Body of pancreas (tissue), 4 donors: ENCODE data around the gene CHPF2. TPM values are rescaled to one million over a fixed set of nuclear protein-coding genes. Genes with fewer than 3 reads are reported as not detected.

Source experiments
- ATAC-seq: fragments of 150-250 bp; one replicate; pipeline ENCODE4 v1.9.1; 2016
- DNase-seq, 4 donors: peaks; one replicate each; pipeline ENCODE4 v3.0.0-alpha.2; 2019
- H3K27ac ChIP-seq, 4 donors: fragments of 200-600 bp; sonication (generic); 1 replicate in 3 of 4; 2 replicates in 1 of 4; pipeline versions ENCODE4 v1.5.1 to v1.6.1; 2016 to 2019; ENCODE audit warnings: mild to moderate bottlenecking in 1 of 4, mixed read lengths in 1 of 4, moderate library complexity in 1 of 4
- H3K27me3 ChIP-seq, 2 donors: fragments of 200-600 bp; sonication (generic); one replicate each; pipeline ENCODE4 v1.6.0; 2016; ENCODE audit warnings: mild to moderate bottlenecking in 1 of 2
- H3K36me3 ChIP-seq, 2 donors: fragments of 200-600 bp; sonication (generic); replicated peaks in 1 of 2; 2 replicates each; pipeline ENCODE4 v1.5.1; 2016; ENCODE audit warnings: low read depth in 2 of 2; ENCODE audit not compliant: insufficient read depth in 1 of 2
- H3K4me1 ChIP-seq: fragments of 200-600 bp; sonication (generic); one replicate; pipeline ENCODE4 v1.6.0; 2016
- H3K4me3 ChIP-seq, 2 donors: fragments of 200-600 bp; sonication (generic); 1 replicate in 1 of 2; 2 replicates in 1 of 2; pipeline ENCODE4 v1.5.1; 2016 to 2019
- H3K9me3 ChIP-seq, 3 donors: fragments of 200-600 bp; sonication (generic); 1 replicate in 2 of 3; 2 replicates in 1 of 3; pipeline ENCODE4 v1.5.1; 2016
- POLR2A ChIP-seq, 3 donors: fragments of 450-650 bp; IDR thresholded peaks; one replicate each; pipeline ENCODE4 v1.6.1; 2016; ENCODE audit warnings: antibody characterized with exemption in 3 of 3, mild to moderate bottlenecking in 2 of 3
- WGBS, 2 donors: methylation state at CpG; one replicate each; pipeline ENCODE4 v1.1.5; 2017; 5-methylcytosine and 5-hydroxymethylcytosine counted together
- intact Hi-C: fragments of 100-400 bp; cut with DNase I; formaldehyde crosslinking; loops from one replicate; pipeline ENCODE4 v1.15.1; 2023
- total RNA-seq, 2 donors: library from RNA; depleted of rRNA; stranded (reverse); fragments of >200 nt; gene quantifications; one replicate each; pipeline ENCODE4 v1.1.0, GENCODE V29; 2016
- TF ChIP-seq, protein P1 (sequence below), 7 experiments: fragments of 450-650 bp in 4 of 7; fragments of 200-600 bp in 3 of 7; sonication (generic) in 3 of 7; IDR thresholded peaks; one replicate each; pipeline ENCODE4 v1.5.1; 2016 to 2019; ENCODE audit warnings: antibody characterized with exemption in 7 of 7

Gene CHPF2
- total RNA-seq, 2 donors from 2014 or later, result 24.4 to 52.1 TPM

DNA sequence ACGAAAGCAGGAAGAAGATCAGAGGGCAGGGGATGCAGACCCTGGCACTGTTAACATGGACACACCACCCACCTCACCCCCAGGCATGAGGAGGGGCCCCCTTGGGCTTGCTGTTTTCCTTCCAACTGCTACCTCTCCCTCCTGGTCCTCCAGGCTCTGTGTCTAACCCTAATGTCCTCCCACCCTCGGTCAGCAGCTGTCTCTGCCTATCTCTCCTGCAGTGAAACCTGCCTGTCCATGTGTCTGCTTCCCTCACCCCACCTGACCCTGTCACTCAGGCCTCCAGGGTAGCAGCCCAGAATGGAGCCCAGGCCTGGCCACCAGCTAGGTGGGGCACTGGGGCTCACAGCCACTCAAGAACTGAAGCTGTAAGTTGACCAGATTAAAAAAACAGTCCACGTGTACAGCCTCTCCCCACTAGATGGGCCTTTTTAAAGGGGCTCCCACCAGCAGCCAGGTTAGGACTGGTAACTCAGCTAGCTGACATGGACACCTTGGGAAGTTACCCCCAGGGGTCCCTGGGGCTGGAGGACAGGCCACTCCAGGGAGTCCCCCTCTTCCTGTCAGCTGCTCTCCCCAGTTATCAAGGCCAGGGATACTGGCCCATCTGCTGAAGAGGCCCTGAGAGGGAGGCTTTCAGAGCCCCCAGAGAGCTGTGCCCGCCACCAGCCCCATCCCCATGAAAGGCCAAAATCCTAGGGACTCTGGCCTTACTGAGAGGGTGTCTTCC, 14.7 kb downstream of the CHPF2 start:
- Histone ChIP-seq H3K27me3 (no peaks in the 10 kb centered on the region), H3K36me3 (no peaks in the 10 kb centered on the region), H3K4me3 (no peak overlapping the region), H3K4me1 (peaks cover 78% of the 10 kb centered on the region), H3K27ac (peak overlapping the region in 3 of 4 donors; percentile 87 to 93 (median 93)), H3K9me3 (no peaks in the 10 kb centered on the region)
- intact Hi-C loops, result no loop called here
- no peak for ATAC-seq
- WGBS, 2 donors, result 41 to 48% methylated on average over 3 to 4 of the region's 4 CpGs
- no peak for DNase-seq
- TF ChIP-seq, protein P1, sequence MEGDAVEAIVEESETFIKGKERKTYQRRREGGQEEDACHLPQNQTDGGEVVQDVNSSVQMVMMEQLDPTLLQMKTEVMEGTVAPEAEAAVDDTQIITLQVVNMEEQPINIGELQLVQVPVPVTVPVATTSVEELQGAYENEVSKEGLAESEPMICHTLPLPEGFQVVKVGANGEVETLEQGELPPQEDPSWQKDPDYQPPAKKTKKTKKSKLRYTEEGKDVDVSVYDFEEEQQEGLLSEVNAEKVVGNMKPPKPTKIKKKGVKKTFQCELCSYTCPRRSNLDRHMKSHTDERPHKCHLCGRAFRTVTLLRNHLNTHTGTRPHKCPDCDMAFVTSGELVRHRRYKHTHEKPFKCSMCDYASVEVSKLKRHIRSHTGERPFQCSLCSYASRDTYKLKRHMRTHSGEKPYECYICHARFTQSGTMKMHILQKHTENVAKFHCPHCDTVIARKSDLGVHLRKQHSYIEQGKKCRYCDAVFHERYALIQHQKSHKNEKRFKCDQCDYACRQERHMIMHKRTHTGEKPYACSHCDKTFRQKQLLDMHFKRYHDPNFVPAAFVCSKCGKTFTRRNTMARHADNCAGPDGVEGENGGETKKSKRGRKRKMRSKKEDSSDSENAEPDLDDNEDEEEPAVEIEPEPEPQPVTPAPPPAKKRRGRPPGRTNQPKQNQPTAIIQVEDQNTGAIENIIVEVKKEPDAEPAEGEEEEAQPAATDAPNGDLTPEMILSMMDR (IDR thresholded peaks at IDR 0.05), result no peak
- TF ChIP-seq POLR2A (IDR thresholded peaks at IDR 0.05), result no peak

DNA sequence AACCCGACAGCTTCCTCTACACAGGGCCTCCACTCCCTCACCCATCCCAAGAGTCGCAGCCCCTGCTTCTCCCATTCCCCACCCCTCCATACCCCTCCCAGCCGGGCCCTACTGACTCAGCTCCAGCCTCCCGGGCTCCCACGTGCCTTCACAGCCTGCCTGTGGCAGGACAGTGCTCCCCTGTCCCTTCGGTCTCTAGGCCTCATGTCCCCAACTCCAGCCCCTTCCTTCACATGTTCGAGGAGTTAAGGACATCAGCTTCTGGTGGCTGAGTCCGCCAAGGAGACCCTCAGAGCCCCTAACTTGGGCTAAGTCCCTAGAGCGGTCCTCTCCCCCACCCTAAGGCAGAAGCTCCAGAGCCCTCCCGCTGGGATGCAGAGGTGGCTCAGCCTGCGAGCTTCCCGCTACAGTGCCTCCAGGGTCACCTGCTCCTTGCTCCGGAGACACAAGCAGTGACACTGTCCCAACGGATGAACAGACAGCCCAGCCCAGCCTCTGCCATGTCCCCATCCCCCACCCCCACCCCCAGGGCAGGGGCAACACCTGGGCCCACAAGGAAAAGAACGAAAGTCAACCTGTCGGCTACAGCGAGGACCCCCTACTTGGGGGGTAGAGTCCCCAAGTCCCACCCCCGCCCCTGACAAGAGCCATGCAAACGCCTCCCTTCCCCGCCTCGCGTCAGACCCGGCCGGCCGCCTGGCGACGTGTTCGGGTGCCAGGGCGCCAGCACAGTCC, 15.5 kb downstream of the CHPF2 start:
- Histone ChIP-seq H3K9me3 (no peaks in the 10 kb centered on the region), H3K36me3 (no peaks in the 10 kb centered on the region), H3K27ac (peak overlapping the region; percentile 83 to 93 (median 90)), H3K4me3 (peak overlapping the region; percentile 16 to 77), H3K4me1 (peaks cover 84% of the 10 kb centered on the region), H3K27me3 (no peaks in the 10 kb centered on the region)
- ATAC-seq (no peak), DNase-seq (no peak)
- 4 to 5% methylated on average over 23 to 29 of the region's 29 CpGs for WGBS, 2 donors
- TF ChIP-seq, protein P1 (IDR thresholded peaks at IDR 0.05), result no peak
- no peak for TF ChIP-seq POLR2A (IDR thresholded peaks at IDR 0.05)
- intact Hi-C loops, result no loop called here

DNA sequence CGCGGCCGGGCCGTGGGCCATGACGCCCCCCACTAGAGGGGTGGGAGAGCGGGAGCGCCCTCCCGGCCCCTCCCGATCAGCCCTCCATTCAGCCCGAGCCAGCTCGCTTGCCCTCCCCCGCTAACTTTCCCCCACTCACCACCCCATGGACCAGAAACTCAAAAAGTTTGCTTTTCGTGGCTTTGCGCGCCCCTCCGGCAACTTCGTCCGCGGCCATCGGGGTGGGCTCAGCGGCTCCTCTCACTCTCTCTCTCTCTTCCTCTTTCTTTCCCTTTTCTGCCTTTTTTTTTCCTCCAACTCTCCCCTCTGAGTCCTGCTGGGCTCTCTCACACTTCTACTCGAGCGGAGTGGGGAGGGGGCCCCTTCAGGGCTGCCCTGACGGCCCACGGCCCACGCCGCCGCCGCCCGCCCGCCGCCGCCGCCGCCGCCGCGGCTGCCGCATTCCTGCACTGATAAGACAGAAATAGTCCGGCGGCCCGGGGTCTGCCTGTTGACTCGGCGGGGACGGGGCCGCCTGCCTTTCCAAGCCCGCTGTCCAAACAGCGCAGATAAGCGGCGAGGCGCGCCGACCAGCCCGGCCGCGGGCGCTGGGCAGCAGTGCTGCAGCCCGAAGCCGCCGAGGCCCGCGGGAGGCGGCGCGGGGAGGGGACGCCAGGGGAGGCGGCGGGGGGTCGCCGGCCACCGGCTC, 16.2 kb downstream of the CHPF2 start, which contains the start of gene SMARCD3:
TSS of gene SMARCD3 (minus strand) at position 349 of the 688 bp plus-strand sequence. CDS start at position 217, 132 bp downstream.
- TF ChIP-seq POLR2A (IDR thresholded peaks at IDR 0.05), result no peak
- TF ChIP-seq, protein P1 (IDR thresholded peaks at IDR 0.05), result peak in 1 of 7 experiments; percentile 15
- Histone ChIP-seq H3K9me3 (no peaks in the 10 kb centered on the region), H3K4me3 (peak within 1 kb of the TSS; percentile 16 to 77), H3K36me3 (no peaks in the 10 kb centered on the region), H3K27me3 (no peaks in the 10 kb centered on the region), H3K4me1 (peaks cover 80% of the 10 kb centered on the region), H3K27ac (peak within 1 kb of the TSS; percentile 83 to 93 (median 90))
- peak; percentile 68 for ATAC-seq
- DNase-seq, result peak; percentile 73 to 77 (median 74)
- 0% methylated on average over 41 to 68 of the region's 71 CpGs for WGBS, 2 donors
- intact Hi-C loops, result no loop called here

DNA sequence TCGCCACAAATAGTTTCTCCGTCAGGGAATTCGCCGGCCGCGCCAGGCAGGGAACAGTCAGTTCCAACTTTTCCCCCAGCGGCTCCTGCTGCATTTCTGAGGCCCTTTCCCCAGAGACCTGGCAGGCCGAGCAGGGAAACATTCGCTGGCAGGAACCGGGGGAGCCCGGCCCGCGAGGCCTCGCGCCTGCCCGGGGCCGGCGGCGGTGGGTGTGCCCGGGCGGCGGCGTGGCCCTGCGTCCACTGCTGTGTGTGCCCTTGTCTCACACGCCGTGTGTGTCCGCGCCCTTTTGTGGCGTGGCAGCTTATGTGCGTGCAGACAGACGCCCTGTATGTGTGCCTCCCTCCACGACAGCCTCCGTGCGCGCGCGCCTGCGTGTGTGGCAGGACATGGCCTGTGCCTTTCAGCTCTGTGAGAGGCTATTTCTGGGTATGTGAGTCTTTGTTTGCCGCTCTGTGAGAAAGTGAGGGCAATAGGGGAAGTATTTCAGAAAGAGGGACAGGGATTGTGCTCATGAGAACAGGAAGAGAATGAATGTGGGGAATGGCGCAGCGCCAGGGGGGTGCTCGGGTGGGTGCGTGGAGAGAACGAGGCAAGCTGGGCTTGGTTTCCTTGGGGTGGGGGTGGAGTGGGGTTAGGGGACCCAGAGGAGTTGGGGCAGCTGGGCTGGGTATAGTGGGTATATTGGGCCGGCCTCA, 16.9 kb downstream of the CHPF2 start:
- no peak overlapping the region for H3K4me3 ChIP-seq
- whole genome bisulfite sequencing, 2 donors, result 3 to 5% methylated on average over 21 to 45 of the region's 45 CpGs
- TF ChIP-seq, protein P1 (IDR thresholded peaks at IDR 0.05), result no peak
- TF ChIP-seq POLR2A (IDR thresholded peaks at IDR 0.05), result peak; percentile 13 to 55 (median 52)
- H3K27me3 ChIP-seq, result no peaks in the 10 kb centered on the region
- DNase-seq, result peak; percentile 56 to 63 (median 58)
- H3K27ac ChIP-seq, result peak overlapping the region; percentile 83 to 93 (median 90)
- no peaks in the 10 kb centered on the region for H3K36me3 ChIP-seq
- ATAC-seq, result peak; percentile 33
- peaks cover 73% of the 10 kb centered on the region for H3K4me1 ChIP-seq
- intact Hi-C loops, result no loop called here
- H3K9me3 ChIP-seq, result no peaks in the 10 kb centered on the region
